WTC11 (cell line): ENCODE measurements around the gene LCE2D. TPM values are rescaled to one million over a fixed set of nuclear protein-coding genes. Genes with fewer than 3 reads are reported as not detected.

Experiments used
- ATAC-seq: fragments of 200-7000 bp; cut with Tn5 transposase; 2 replicates; pipeline ENCODE4 v1.10.0; 2021; ENCODE audit warnings: mild to moderate bottlenecking, moderate library complexity
- CTCF ChIA-PET: fragments of 300-600 bp; sonication (Branson Sonifier 250); formaldehyde crosslinking; loops from one replicate; lab custom pipeline; 2021; ENCODE audit warnings: antibody characterized with exemption; lab: Charles Lee
- POLR2A ChIA-PET: fragments of 350-600 bp; sonication (Branson Sonifier 250); formaldehyde crosslinking; loops from one replicate; lab custom pipeline; 2021; ENCODE audit warnings: antibody characterized with exemption; lab: Charles Lee
- DNase-seq: peaks from one replicate; pipeline ENCODE4 v3.0.0; 2021; ENCODE audit warnings: low spot score
- H3K27ac Mint-ChIP-seq: 2 replicates; pipeline ENCODE4 v1.8.0; 2021; ENCODE audit warnings: mixed read lengths
- H3K27me3 Mint-ChIP-seq: 2 replicates; pipeline ENCODE4 v1.8.0; 2021; ENCODE audit warnings: low read depth, mild to moderate bottlenecking, moderate library complexity, mixed read lengths
- H3K36me3 Mint-ChIP-seq: 2 replicates; pipeline ENCODE4 v1.8.0; 2021; ENCODE audit warnings: mixed read lengths
- H3K4me1 Mint-ChIP-seq: 2 replicates; pipeline ENCODE4 v1.8.0; 2022; ENCODE audit warnings: mixed read lengths
- H3K4me3 Mint-ChIP-seq: 2 replicates; pipeline ENCODE4 v1.8.0; 2021; ENCODE audit warnings: mild to moderate bottlenecking, moderate library complexity, mixed read lengths
- H3K9me3 Mint-ChIP-seq: 2 replicates; pipeline ENCODE4 v1.8.0; 2021; ENCODE audit warnings: mixed read lengths
- CBFB ChIP-seq: sonication (generic); formaldehyde crosslinking; IDR thresholded peaks from 2 replicates; pipeline ENCODE4 v1.8.1; 2022; ENCODE audit warnings: mild to moderate bottlenecking, low read depth, missing genetic modification reagents
- ETV6 ChIP-seq: sonication (generic); formaldehyde crosslinking; IDR thresholded peaks from 2 replicates; pipeline ENCODE4 v1.8.1; 2022; ENCODE audit warnings: mild to moderate bottlenecking, missing genetic modification reagents
- FOXK1 ChIP-seq: sonication (generic); formaldehyde crosslinking; IDR thresholded peaks from 2 replicates; pipeline ENCODE4 v1.8.0; 2022; ENCODE audit warnings: mild to moderate bottlenecking, moderate library complexity, missing genetic modification reagents
- MYBL2 ChIP-seq: sonication (generic); formaldehyde crosslinking; IDR thresholded peaks from 2 replicates; pipeline ENCODE4 v1.8.1; 2023; ENCODE audit warnings: mild to moderate bottlenecking, moderate library complexity, missing genetic modification reagents
- NR2C2 ChIP-seq: sonication (generic); formaldehyde crosslinking; IDR thresholded peaks from 2 replicates; pipeline ENCODE4 v1.8.0; 2022; ENCODE audit warnings: mild to moderate bottlenecking, missing genetic modification reagents
- SMAD3 ChIP-seq: sonication (generic); formaldehyde crosslinking; IDR thresholded peaks from 2 replicates; pipeline ENCODE4 v1.8.0; 2022; ENCODE audit warnings: missing genetic modification reagents, mild to moderate bottlenecking, borderline replicate concordance
- SMAD4 ChIP-seq: sonication (generic); formaldehyde crosslinking; IDR thresholded peaks from 2 replicates; pipeline ENCODE4 v1.8.0; 2022; ENCODE audit warnings: mild to moderate bottlenecking, missing genetic modification reagents
- ZNF121 ChIP-seq: sonication (generic); formaldehyde crosslinking; IDR thresholded peaks from 2 replicates; pipeline ENCODE4 v1.8.0; 2023; ENCODE audit warnings: missing genetic modification reagents
- ZNF138 ChIP-seq: sonication (generic); formaldehyde crosslinking; conservative IDR thresholded peaks from 2 replicates; pipeline ENCODE4 v1.8.1; 2022; ENCODE audit warnings: mild to moderate bottlenecking, moderate library complexity, missing genetic modification reagents
- ZNF219 ChIP-seq: sonication (generic); formaldehyde crosslinking; IDR thresholded peaks from 2 replicates; pipeline ENCODE4 v1.8.0; 2023; ENCODE audit warnings: missing genetic modification reagents, mild to moderate bottlenecking, borderline replicate concordance
- total RNA-seq: library from RNA; stranded (reverse); gene quantifications from 3 replicates; pipeline ENCODE4 v1.2.3, GENCODE V29; 2021
- TF ChIP-seq, protein P1 (sequence below): fragments of 250-450 bp; sonication (Bioruptor Pico); IDR thresholded peaks from 2 replicates; pipeline ENCODE4 v1.9.0; 2021; ENCODE audit warnings: mild to moderate bottlenecking
- TF ChIP-seq, protein P2 (sequence below): sonication (generic); formaldehyde crosslinking; IDR thresholded peaks from 2 replicates; pipeline ENCODE4 v1.8.0; 2022; ENCODE audit warnings: missing genetic modification reagents
- TF ChIP-seq, protein P3 (sequence below): sonication (generic); formaldehyde crosslinking; IDR thresholded peaks from 2 replicates; pipeline ENCODE4 v1.8.1; 2022; ENCODE audit warnings: mild to moderate bottlenecking, moderate library complexity, missing genetic modification reagents
- TF ChIP-seq, protein P4 (sequence below): fragments of 250-450 bp; sonication (Bioruptor Pico); IDR thresholded peaks from 2 replicates; pipeline ENCODE4 v1.9.0; 2021; ENCODE audit warnings: mild to moderate bottlenecking, borderline replicate concordance
- TF ChIP-seq, protein P5 (sequence below): sonication (generic); formaldehyde crosslinking; IDR thresholded peaks from 2 replicates; pipeline ENCODE4 v1.8.0; 2022; ENCODE audit warnings: mild to moderate bottlenecking, missing genetic modification reagents
- TF ChIP-seq, protein P6 (sequence below): sonication (generic); formaldehyde crosslinking; IDR thresholded peaks from 2 replicates; pipeline ENCODE4 v1.8.1; 2023; ENCODE audit warnings: mild to moderate bottlenecking, missing genetic modification reagents
- TF ChIP-seq, protein P7 (sequence below): fragments of 250-450 bp; sonication (Bioruptor Pico); conservative IDR thresholded peaks from 2 replicates; pipeline ENCODE4 v1.9.0; 2021; ENCODE audit warnings: mild to moderate bottlenecking
- TF ChIP-seq, protein P8 (sequence below): fragments of 250-450 bp; sonication (Bioruptor Pico); IDR thresholded peaks from 2 replicates; pipeline ENCODE4 v1.8.0; 2021; ENCODE audit warnings: mild to moderate bottlenecking

LCE2D gene
- total RNA-seq, 1 experiment from 2014 or later: not detected

DNA sequence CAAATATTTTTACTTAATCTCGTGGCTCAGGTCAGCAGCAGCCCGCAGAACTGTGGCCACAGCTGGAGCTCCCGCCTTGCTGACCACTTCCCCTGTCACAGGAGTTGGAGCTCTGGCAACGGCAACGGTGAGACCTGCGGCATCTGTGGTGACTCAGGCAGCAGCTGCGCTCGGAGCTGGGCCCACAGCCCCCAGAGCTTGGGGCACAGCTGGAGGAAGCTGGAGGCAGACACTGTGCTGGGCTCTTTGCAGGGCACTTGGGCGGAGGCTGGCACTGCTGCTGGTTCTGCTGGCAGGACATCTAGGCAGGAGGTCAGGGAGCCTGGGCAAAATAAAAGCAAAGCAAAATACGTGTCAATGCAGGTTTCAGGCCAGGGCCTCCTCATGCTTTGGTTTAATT, 40.4 kb upstream of the LCE2D start, which contains the start of gene LCE3A (continued):
- TF ChIP-seq FOXK1 (CRISPR knock-in tag) (no peak), ZNF121 (no peak), MYBL2 (no peak), CBFB (CRISPR knock-in tag) (no peak), SMAD3 (CRISPR knock-in tag) (no peak), ETV6 (no peak)
- TF ChIP-seq, protein P1, sequence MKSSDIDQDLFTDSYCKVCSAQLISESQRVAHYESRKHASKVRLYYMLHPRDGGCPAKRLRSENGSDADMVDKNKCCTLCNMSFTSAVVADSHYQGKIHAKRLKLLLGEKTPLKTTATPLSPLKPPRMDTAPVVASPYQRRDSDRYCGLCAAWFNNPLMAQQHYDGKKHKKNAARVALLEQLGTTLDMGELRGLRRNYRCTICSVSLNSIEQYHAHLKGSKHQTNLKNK (CRISPR knock-in tag): no peak
- TF ChIP-seq, protein P2, sequence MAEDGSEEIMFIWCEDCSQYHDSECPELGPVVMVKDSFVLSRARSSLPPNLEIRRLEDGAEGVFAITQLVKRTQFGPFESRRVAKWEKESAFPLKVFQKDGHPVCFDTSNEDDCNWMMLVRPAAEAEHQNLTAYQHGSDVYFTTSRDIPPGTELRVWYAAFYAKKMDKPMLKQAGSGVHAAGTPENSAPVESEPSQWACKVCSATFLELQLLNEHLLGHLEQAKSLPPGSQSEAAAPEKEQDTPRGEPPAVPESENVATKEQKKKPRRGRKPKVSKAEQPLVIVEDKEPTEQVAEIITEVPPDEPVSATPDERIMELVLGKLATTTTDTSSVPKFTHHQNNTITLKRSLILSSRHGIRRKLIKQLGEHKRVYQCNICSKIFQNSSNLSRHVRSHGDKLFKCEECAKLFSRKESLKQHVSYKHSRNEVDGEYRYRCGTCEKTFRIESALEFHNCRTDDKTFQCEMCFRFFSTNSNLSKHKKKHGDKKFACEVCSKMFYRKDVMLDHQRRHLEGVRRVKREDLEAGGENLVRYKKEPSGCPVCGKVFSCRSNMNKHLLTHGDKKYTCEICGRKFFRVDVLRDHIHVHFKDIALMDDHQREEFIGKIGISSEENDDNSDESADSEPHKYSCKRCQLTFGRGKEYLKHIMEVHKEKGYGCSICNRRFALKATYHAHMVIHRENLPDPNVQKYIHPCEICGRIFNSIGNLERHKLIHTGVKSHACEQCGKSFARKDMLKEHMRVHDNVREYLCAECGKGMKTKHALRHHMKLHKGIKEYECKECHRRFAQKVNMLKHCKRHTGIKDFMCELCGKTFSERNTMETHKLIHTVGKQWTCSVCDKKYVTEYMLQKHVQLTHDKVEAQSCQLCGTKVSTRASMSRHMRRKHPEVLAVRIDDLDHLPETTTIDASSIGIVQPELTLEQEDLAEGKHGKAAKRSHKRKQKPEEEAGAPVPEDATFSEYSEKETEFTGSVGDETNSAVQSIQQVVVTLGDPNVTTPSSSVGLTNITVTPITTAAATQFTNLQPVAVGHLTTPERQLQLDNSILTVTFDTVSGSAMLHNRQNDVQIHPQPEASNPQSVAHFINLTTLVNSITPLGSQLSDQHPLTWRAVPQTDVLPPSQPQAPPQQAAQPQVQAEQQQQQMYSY (CRISPR knock-in tag): no peak
- TF ChIP-seq, protein P3, sequence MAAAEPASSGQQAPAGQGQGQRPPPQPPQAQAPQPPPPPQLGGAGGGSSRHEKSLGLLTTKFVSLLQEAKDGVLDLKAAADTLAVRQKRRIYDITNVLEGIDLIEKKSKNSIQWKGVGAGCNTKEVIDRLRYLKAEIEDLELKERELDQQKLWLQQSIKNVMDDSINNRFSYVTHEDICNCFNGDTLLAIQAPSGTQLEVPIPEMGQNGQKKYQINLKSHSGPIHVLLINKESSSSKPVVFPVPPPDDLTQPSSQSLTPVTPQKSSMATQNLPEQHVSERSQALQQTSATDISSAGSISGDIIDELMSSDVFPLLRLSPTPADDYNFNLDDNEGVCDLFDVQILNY: no peak
- TF ChIP-seq, protein P4, sequence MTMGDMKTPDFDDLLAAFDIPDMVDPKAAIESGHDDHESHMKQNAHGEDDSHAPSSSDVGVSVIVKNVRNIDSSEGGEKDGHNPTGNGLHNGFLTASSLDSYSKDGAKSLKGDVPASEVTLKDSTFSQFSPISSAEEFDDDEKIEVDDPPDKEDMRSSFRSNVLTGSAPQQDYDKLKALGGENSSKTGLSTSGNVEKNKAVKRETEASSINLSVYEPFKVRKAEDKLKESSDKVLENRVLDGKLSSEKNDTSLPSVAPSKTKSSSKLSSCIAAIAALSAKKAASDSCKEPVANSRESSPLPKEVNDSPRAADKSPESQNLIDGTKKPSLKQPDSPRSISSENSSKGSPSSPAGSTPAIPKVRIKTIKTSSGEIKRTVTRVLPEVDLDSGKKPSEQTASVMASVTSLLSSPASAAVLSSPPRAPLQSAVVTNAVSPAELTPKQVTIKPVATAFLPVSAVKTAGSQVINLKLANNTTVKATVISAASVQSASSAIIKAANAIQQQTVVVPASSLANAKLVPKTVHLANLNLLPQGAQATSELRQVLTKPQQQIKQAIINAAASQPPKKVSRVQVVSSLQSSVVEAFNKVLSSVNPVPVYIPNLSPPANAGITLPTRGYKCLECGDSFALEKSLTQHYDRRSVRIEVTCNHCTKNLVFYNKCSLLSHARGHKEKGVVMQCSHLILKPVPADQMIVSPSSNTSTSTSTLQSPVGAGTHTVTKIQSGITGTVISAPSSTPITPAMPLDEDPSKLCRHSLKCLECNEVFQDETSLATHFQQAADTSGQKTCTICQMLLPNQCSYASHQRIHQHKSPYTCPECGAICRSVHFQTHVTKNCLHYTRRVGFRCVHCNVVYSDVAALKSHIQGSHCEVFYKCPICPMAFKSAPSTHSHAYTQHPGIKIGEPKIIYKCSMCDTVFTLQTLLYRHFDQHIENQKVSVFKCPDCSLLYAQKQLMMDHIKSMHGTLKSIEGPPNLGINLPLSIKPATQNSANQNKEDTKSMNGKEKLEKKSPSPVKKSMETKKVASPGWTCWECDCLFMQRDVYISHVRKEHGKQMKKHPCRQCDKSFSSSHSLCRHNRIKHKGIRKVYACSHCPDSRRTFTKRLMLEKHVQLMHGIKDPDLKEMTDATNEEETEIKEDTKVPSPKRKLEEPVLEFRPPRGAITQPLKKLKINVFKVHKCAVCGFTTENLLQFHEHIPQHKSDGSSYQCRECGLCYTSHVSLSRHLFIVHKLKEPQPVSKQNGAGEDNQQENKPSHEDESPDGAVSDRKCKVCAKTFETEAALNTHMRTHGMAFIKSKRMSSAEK: no peak
- TF ChIP-seq, protein P5, sequence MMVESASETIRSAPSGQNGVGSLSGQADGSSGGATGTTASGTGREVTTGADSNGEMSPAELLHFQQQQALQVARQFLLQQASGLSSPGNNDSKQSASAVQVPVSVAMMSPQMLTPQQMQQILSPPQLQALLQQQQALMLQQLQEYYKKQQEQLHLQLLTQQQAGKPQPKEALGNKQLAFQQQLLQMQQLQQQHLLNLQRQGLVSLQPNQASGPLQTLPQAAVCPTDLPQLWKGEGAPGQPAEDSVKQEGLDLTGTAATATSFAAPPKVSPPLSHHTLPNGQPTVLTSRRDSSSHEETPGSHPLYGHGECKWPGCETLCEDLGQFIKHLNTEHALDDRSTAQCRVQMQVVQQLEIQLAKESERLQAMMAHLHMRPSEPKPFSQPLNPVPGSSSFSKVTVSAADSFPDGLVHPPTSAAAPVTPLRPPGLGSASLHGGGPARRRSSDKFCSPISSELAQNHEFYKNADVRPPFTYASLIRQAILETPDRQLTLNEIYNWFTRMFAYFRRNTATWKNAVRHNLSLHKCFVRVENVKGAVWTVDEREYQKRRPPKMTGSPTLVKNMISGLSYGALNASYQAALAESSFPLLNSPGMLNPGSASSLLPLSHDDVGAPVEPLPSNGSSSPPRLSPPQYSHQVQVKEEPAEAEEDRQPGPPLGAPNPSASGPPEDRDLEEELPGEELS (CRISPR knock-in tag): no peak
- TF ChIP-seq, protein P6, sequence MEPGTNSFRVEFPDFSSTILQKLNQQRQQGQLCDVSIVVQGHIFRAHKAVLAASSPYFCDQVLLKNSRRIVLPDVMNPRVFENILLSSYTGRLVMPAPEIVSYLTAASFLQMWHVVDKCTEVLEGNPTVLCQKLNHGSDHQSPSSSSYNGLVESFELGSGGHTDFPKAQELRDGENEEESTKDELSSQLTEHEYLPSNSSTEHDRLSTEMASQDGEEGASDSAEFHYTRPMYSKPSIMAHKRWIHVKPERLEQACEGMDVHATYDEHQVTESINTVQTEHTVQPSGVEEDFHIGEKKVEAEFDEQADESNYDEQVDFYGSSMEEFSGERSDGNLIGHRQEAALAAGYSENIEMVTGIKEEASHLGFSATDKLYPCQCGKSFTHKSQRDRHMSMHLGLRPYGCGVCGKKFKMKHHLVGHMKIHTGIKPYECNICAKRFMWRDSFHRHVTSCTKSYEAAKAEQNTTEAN (CRISPR knock-in tag): no peak
- TF ChIP-seq, all 79 proteins: peak for 0

DNA sequence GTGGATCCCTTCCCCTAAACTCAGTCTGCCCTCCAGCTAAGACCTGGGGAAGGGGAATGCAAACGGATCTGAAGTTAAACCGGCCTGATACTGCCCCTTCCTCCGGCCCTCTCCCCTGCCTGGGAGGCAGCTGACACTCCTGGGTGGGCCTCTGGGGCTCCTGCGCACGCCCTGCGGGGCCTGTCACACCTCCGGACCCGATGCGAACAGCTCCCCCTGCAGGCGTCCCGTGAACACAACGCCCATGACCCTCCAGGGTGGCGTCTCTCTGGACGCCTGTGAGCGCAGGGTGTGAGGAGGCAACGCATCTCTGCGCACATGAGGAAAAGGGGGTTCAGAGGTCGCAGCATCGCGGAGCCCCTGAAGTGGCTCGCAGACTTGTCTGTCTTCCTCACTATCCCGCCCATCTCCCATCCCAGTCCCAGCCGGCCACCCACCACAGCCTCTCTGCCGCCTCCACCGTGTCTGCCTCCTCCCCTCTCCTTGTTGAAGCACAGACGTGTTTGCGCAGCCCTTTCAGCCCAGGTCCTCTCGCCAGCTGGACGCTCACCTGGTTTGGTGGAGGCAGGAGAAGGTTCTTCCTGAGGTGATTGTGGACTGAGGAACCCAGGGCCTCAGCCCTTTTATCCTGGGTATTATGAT, 39.9 kb upstream of the LCE2D start:
- Mint-ChIP-seq H3K36me3 (peaks cover 72% of the 10 kb centered on the region), H3K9me3 (peaks cover 88% of the 10 kb centered on the region), H3K4me3 (no peak overlapping the region), H3K4me1 (no peaks in the 10 kb centered on the region), H3K27me3 (peaks cover 8% of the 10 kb centered on the region; the same call in 1 of the 2 replicates), H3K27ac (no peak overlapping the region)
- POLR2A ChIA-PET: no interaction called here
- CTCF ChIA-PET: no interaction called here
- ATAC-seq (no peak), DNase-seq (no peak)
- TF ChIP-seq, protein P7, sequence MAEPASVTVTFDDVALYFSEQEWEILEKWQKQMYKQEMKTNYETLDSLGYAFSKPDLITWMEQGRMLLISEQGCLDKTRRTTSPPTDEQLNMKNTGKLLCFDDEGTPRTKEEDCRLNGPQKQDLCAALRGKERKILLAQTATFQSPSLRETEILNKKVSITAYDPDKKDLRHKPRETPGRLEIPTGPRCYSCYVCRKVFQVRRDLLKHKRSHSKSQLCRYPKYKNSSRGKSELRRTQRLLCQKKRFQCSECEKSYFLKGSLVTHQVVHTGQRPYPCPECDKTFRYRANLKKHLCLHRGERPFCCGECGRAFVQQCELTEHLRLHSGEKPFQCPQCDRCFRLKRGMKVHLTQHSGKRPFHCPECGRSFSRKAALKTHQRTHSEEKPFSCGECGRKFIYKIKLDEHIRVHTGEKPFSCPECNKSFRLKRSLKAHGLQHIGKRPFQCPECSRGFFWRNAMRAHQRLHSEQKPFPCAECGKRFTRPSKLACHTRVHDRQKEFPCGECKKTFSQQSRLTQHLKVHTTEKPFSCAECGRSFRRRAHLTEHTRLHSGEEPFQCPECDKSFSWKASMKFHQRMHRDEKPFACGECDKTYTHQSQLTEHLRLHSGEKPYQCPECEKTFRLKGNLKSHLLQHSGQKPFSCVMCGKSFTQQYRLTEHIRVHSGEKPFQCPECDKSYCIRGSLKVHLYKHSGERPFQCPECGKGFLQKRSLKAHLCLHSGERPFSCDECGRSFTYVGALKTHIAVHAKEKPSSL (CRISPR knock-in tag): no peak
- TF ChIP-seq, protein P6 (CRISPR knock-in tag): no peak
- no peak for TF ChIP-seq SMAD4 (CRISPR knock-in tag)
- TF ChIP-seq NR2C2 (CRISPR knock-in tag): no peak
- no peak for TF ChIP-seq ZNF219
- TF ChIP-seq, protein P8, sequence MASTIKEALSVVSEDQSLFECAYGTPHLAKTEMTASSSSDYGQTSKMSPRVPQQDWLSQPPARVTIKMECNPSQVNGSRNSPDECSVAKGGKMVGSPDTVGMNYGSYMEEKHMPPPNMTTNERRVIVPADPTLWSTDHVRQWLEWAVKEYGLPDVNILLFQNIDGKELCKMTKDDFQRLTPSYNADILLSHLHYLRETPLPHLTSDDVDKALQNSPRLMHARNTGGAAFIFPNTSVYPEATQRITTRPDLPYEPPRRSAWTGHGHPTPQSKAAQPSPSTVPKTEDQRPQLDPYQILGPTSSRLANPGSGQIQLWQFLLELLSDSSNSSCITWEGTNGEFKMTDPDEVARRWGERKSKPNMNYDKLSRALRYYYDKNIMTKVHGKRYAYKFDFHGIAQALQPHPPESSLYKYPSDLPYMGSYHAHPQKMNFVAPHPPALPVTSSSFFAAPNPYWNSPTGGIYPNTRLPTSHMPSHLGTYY (CRISPR knock-in tag): no peak
- no peak for TF ChIP-seq ZNF138 (CRISPR knock-in tag)
